ENCODE results near the gene MYH2. TPM values are rescaled to one million over a fixed set of nuclear protein-coding genes. Genes with fewer than 3 reads are reported as not detected.

MYH2 gene
- total RNA-seq (2012; rRNA removed), result not detected in 2 replicates
- polyA plus RNA-seq (2012; rRNA removed), result not detected in 2 replicates
- polyA plus RNA-seq (2012; cell fraction: cytosol; rRNA removed), result not detected in 2 replicates
- not detected in 2 replicates for polyA plus RNA-seq (2012; cell fraction: nucleus; rRNA removed; ENCODE audit: low replicate concordance)
- not detected for Bru-seq, nascent RNA
- BruChase-seq, experiment 1, labeled RNA remaining after a 6-hour chase, result not detected
- not detected for BruChase-seq, experiment 2, labeled RNA remaining after a 2-hour chase
- long read RNA-seq, result 0 reads

DNA sequence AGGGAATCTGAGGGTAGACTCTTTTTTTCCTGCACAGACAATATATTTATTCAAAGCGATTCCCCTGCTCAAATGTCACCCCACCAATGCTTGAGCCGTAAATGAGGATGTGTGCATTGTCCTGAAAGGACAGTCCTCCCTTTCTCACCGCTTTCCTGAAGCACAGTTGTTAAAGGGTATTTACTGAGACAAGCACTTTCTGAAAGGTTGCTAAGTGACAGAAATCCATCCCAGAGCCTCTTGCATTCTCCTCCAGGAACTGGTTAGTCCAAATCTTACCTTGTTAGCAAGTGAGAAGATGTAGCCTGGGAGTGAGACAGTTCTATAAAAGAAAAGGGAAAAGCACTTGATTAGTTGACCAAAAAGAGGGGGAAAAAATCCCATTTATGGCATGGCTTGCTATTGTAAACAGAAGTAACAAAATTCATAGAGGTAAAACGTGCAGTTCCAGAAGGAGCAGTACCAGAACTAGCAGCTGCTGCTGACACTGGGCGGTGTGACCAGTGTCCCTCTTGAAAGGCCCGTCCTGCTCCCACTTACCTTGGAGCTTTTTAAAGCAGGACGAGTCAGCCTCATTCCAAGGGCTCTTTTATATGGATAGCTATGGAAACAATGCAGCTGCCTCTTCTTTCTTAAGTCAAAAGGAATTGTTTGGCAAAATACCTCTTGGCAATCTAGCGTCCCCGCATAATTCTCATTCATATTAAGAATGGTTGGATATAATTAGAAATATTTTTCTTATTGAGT lies at the start of gene MYH2:
Gene MYH2 (minus strand): TSS at position 563 of the 747 bp plus-strand sequence. CDS start 1,738 bp downstream, outside the sequence.
- Histone ChIP-seq H3K4me2 (ENCODE audit: low read depth, low read length) (no peak within 1 kb of the TSS), H2BK120ac (ENCODE audit: low read depth, low read length) (no peak within 1 kb of the TSS), H3K9ac (ENCODE audit: low read depth, low read length) (no peak within 1 kb of the TSS), H3K36me3 (ENCODE audit: control insufficient read depth, insufficient read depth, low read length) (no peaks in the 10 kb centered on the region), H3K14ac (replicated peaks; ENCODE audit: low read depth, low read length) (no peak within 1 kb of the TSS), H2AK5ac (ENCODE audit: low read depth, low read length) (no peak within 1 kb of the TSS), H4K5ac (ENCODE audit: low read depth, low read length) (no peak within 1 kb of the TSS), H3K56ac (ENCODE audit: extremely low read depth, insufficient read depth, low read length) (no peak within 1 kb of the TSS), H4K8ac (ENCODE audit: low read depth in 2 of 2, low read length in 2 of 2) (no peak within 1 kb of the TSS), H2AK9ac (replicated peaks; ENCODE audit: low read depth, low read length, poor library complexity) (no peak within 1 kb of the TSS), H3K27me3 (ENCODE audit: control insufficient read depth, insufficient read depth, low read length) (no peaks in the 10 kb centered on the region), H3K4me1 (ENCODE audit: control insufficient read depth, insufficient read depth, low read length) (no peaks in the 10 kb centered on the region), H2AFZ (replicated peaks; ENCODE audit: low read length, poor library complexity) (no peak within 1 kb of the TSS), H3K27ac (ENCODE audit: insufficient read depth, low read length) (no peak within 1 kb of the TSS), H3K9me1 (ENCODE audit: insufficient read depth, low read length) (no peaks in the 10 kb centered on the region), H2BK5ac (ENCODE audit: low read depth, low read length, poor library complexity, severe bottlenecking) (no peak within 1 kb of the TSS), H3K23ac (ENCODE audit: low read depth, low read length) (no peak within 1 kb of the TSS), H2BK15ac (ENCODE audit: low read depth, low read length) (no peak within 1 kb of the TSS), H4K91ac (ENCODE audit: insufficient read depth, low read depth, low read length) (no peak within 1 kb of the TSS), H4K20me1 (ENCODE audit: insufficient read depth, low read length) (no peaks in the 10 kb centered on the region), H3K18ac (ENCODE audit: low read depth, low read length) (no peak within 1 kb of the TSS), H3K4me3 (ENCODE audit: insufficient read depth, low read depth, low read length) (no peak within 1 kb of the TSS), H3K9me3 (ENCODE audit: control insufficient read depth, insufficient read depth, low read length) (peaks cover 2% of the 10 kb centered on the region; the same call in 1 of the 2 replicates), H3K4ac (ENCODE audit: low read depth, low read length) (no peak within 1 kb of the TSS), H3K79me1 (ENCODE audit: low read depth in 1 of 2, low read length in 2 of 2) (no peaks in the 10 kb centered on the region), H2BK20ac (ENCODE audit: low read depth, low read length) (no peak within 1 kb of the TSS)
- CTCF ChIA-PET, result no interaction called here
- POLR2A ChIA-PET (ENCODE audit: unreplicated experiment), result no interaction called here
- intact Hi-C loops (cut with micrococcal nuclease), result no loop called here
- in situ Hi-C loops (cut with MboI; ENCODE audit: low sequenced_read_pairs), result no loop called here
- no CpG with 5 or more reads among the region's 9 CpGs for WGBS, 2 experiments (ENCODE audit: extremely low coverage in 2 of 2, insufficient read length in 1 of 2)
- BruUV-seq (replicated peaks), result no TSS peak
- dilution Hi-C loops (cut with HindIII; ENCODE audit: low sequenced_read_pairs, unreplicated experiment), result no loop called here
- ATAC-seq (ENCODE audit: low read depth), result no peak
- DNase-seq, result no peak
- TF ChIP-seq FOS (IDR thresholded peaks at IDR 0.05; ENCODE audit: low read depth, low read length) (no peak), RFX5 (IDR thresholded peaks at IDR 0.05; ENCODE audit: low read depth, low read length) (no peak), RCOR1 (IDR thresholded peaks at IDR 0.05; ENCODE audit: insufficient replicate concordance, low read length) (no peak), CHD1 (IDR thresholded peaks at IDR 0.05; ENCODE audit: low read depth, low read length) (no peak), CTCF (conservative IDR thresholded peaks at IDR 0.05; ENCODE audit: low read depth, low read length) (no peak), BHLHE40 (IDR thresholded peaks at IDR 0.05; ENCODE audit: low read depth, low read length) (no peak), MAZ (IDR thresholded peaks at IDR 0.05; ENCODE audit: borderline replicate concordance, low read depth, low read length) (no peak), RAD21 (IDR thresholded peaks at IDR 0.05; ENCODE audit: low read length) (no peak), MXI1 (IDR thresholded peaks at IDR 0.05; ENCODE audit: borderline replicate concordance, low read depth, low read length) (no peak), POLR2A (IDR thresholded peaks at IDR 0.05; ENCODE audit: low read depth, low read length) (no peak), NFE2L2 (IDR thresholded peaks at IDR 0.05; ENCODE audit: low read depth, low read length) (no peak), MAFK (IDR thresholded peaks at IDR 0.05; ENCODE audit: low read depth, low read length) (no peak), SMC3 (IDR thresholded peaks at IDR 0.05; ENCODE audit: low read depth, low read length) (no peak)
- TF ChIP-seq, protein P1, sequence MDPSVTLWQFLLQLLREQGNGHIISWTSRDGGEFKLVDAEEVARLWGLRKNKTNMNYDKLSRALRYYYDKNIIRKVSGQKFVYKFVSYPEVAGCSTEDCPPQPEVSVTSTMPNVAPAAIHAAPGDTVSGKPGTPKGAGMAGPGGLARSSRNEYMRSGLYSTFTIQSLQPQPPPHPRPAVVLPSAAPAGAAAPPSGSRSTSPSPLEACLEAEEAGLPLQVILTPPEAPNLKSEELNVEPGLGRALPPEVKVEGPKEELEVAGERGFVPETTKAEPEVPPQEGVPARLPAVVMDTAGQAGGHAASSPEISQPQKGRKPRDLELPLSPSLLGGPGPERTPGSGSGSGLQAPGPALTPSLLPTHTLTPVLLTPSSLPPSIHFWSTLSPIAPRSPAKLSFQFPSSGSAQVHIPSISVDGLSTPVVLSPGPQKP (IDR thresholded peaks at IDR 0.05; ENCODE audit: borderline replicate concordance, low read depth, low read length), result no peak
- TF ChIP-seq, protein P2, sequence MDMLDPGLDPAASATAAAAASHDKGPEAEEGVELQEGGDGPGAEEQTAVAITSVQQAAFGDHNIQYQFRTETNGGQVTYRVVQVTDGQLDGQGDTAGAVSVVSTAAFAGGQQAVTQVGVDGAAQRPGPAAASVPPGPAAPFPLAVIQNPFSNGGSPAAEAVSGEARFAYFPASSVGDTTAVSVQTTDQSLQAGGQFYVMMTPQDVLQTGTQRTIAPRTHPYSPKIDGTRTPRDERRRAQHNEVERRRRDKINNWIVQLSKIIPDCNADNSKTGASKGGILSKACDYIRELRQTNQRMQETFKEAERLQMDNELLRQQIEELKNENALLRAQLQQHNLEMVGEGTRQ (IDR thresholded peaks at IDR 0.05; ENCODE audit: low read depth, low read length), result no peak
